Measurements from ENCODE around the gene FTO. TPM values are rescaled to one million over a fixed set of nuclear protein-coding genes. Genes with fewer than 3 reads are reported as not detected.

The FTO gene
- total and polyA plus RNA-seq, 9 donors: 45.0 to 71.1 (median 55.6) TPM

GRCh38 chr16:53792161-53792951 is 88.4 kb downstream of the FTO start:
- Histone ChIP-seq H3K9me3 (replicated peaks; ENCODE audit: control insufficient read depth, low read depth, low read length) (no peaks in the 10 kb centered on the region), H3K36me3 (ENCODE audit: control insufficient read depth, insufficient read depth, low read length) (no peaks in the 10 kb centered on the region), H3K4me1 (ENCODE audit: control insufficient read depth, insufficient read depth, low read length) (no peaks in the 10 kb centered on the region), H3K27ac (ENCODE audit: low read length) (no peak overlapping the region), H3K27me3 (ENCODE audit: control insufficient read depth, insufficient read depth, low read length) (no peaks in the 10 kb centered on the region), H3K4me3 (ENCODE audit: low read length) (no peak overlapping the region)
- WGBS (ENCODE audit: insufficient coverage): 71% methylated on average over 3 of the region's 6 CpGs
- DNase-seq: no peak

- Histone ChIP-seq H3K36me3 (ENCODE audit: control insufficient read depth, insufficient read depth, low read length) (no peaks in the 10 kb centered on the region), H3K27ac (ENCODE audit: low read length) (no peak overlapping the region), H3K9me3 (replicated peaks; ENCODE audit: control insufficient read depth, low read depth, low read length) (peaks cover 7% of the 10 kb centered on the region), H3K27me3 (ENCODE audit: control insufficient read depth, insufficient read depth, low read length) (no peaks in the 10 kb centered on the region), H3K4me1 (ENCODE audit: control insufficient read depth, insufficient read depth, low read length) (no peaks in the 10 kb centered on the region), H3K4me3 (ENCODE audit: low read length) (no peak overlapping the region)
- no peak for DNase-seq
Observed at GRCh38 chr16:53803451-53803850, 99.5 kb downstream of the FTO start.

GRCh38 chr16:53803998-53804397 is 100.0 kb downstream of the FTO start:
- H3K27ac ChIP-seq (ENCODE audit: low read length): no peak overlapping the region
- no peaks in the 10 kb centered on the region for H3K4me1 ChIP-seq (ENCODE audit: control insufficient read depth, insufficient read depth, low read length)
- no peaks in the 10 kb centered on the region for H3K27me3 ChIP-seq (ENCODE audit: control insufficient read depth, insufficient read depth, low read length)
- DNase-seq: no peak
- H3K36me3 ChIP-seq (ENCODE audit: control insufficient read depth, insufficient read depth, low read length): no peaks in the 10 kb centered on the region
- H3K9me3 ChIP-seq (replicated peaks; ENCODE audit: control insufficient read depth, low read depth, low read length): peaks cover 4% of the 10 kb centered on the region
- no CpG with 5 or more reads among the region's 2 CpGs for WGBS (ENCODE audit: insufficient coverage)
- no peak overlapping the region for H3K4me3 ChIP-seq (ENCODE audit: low read length)

- H3K4me3 ChIP-seq (ENCODE audit: low read length): no peak overlapping the region
- H3K4me1 ChIP-seq (ENCODE audit: control insufficient read depth, insufficient read depth, low read length): no peaks in the 10 kb centered on the region
- DNase-seq: no peak
- WGBS (ENCODE audit: insufficient coverage): 66% methylated on average over 3 of the region's 7 CpGs
- H3K36me3 ChIP-seq (ENCODE audit: control insufficient read depth, insufficient read depth, low read length): no peaks in the 10 kb centered on the region
- no peaks in the 10 kb centered on the region for H3K27me3 ChIP-seq (ENCODE audit: control insufficient read depth, insufficient read depth, low read length)
- no peak overlapping the region for H3K27ac ChIP-seq (ENCODE audit: low read length)
- peaks cover 2% of the 10 kb centered on the region for H3K9me3 ChIP-seq (replicated peaks; ENCODE audit: control insufficient read depth, low read depth, low read length)
Observed at GRCh38 chr16:53804467-53804866, 100.5 kb downstream of the FTO start.

GRCh38 chr16:53805113-53805512 is 101.2 kb downstream of the FTO start:
- Histone ChIP-seq H3K4me3 (ENCODE audit: low read length) (no peak overlapping the region), H3K9me3 (replicated peaks; ENCODE audit: control insufficient read depth, low read depth, low read length) (no peaks in the 10 kb centered on the region), H3K36me3 (ENCODE audit: control insufficient read depth, insufficient read depth, low read length) (no peaks in the 10 kb centered on the region), H3K27me3 (ENCODE audit: control insufficient read depth, insufficient read depth, low read length) (no peaks in the 10 kb centered on the region), H3K27ac (ENCODE audit: low read length) (no peak overlapping the region), H3K4me1 (ENCODE audit: control insufficient read depth, insufficient read depth, low read length) (no peaks in the 10 kb centered on the region)
- DNase-seq: no peak
- no CpG with 5 or more reads among the region's 2 CpGs for WGBS (ENCODE audit: insufficient coverage)

- 60% methylated on average over 4 of the region's 4 CpGs for WGBS (ENCODE audit: insufficient coverage)
- Histone ChIP-seq H3K9me3 (replicated peaks; ENCODE audit: control insufficient read depth, low read depth, low read length) (no peaks in the 10 kb centered on the region), H3K36me3 (ENCODE audit: control insufficient read depth, insufficient read depth, low read length) (peaks cover under 1% of the 10 kb centered on the region), H3K4me1 (ENCODE audit: control insufficient read depth, insufficient read depth, low read length) (no peaks in the 10 kb centered on the region), H3K27me3 (ENCODE audit: control insufficient read depth, insufficient read depth, low read length) (no peaks in the 10 kb centered on the region), H3K27ac (ENCODE audit: low read length) (no peak overlapping the region), H3K4me3 (ENCODE audit: low read length) (no peak overlapping the region)
- no peak for DNase-seq
Observed at GRCh38 chr16:53805752-53806151, 101.8 kb downstream of the FTO start.

- H3K27ac ChIP-seq (ENCODE audit: low read length): no peak overlapping the region
- peaks cover 25% of the 10 kb centered on the region for H3K36me3 ChIP-seq (ENCODE audit: control insufficient read depth, insufficient read depth, low read length)
- DNase-seq: no peak
- no peaks in the 10 kb centered on the region for H3K9me3 ChIP-seq (replicated peaks; ENCODE audit: control insufficient read depth, low read depth, low read length)
- H3K27me3 ChIP-seq (ENCODE audit: control insufficient read depth, insufficient read depth, low read length): no peaks in the 10 kb centered on the region
- WGBS (ENCODE audit: insufficient coverage): no CpG with 5 or more reads among the region's 8 CpGs
- no peak overlapping the region for H3K4me3 ChIP-seq (ENCODE audit: low read length)
- no peaks in the 10 kb centered on the region for H3K4me1 ChIP-seq (ENCODE audit: control insufficient read depth, insufficient read depth, low read length)
Observed at GRCh38 chr16:53809088-53809932, 105.4 kb downstream of the FTO start.

- H3K4me1 ChIP-seq (ENCODE audit: control insufficient read depth, insufficient read depth, low read length): peaks cover 2% of the 10 kb centered on the region
- 83% methylated on average over 1 of the region's 2 CpGs for WGBS (ENCODE audit: insufficient coverage)
- peaks cover 29% of the 10 kb centered on the region for H3K36me3 ChIP-seq (ENCODE audit: control insufficient read depth, insufficient read depth, low read length)
- no peak for DNase-seq
- no peaks in the 10 kb centered on the region for H3K27me3 ChIP-seq (ENCODE audit: control insufficient read depth, insufficient read depth, low read length)
- no peaks in the 10 kb centered on the region for H3K9me3 ChIP-seq (replicated peaks; ENCODE audit: control insufficient read depth, low read depth, low read length)
- H3K4me3 ChIP-seq (ENCODE audit: low read length): no peak overlapping the region
- no peak overlapping the region for H3K27ac ChIP-seq (ENCODE audit: low read length)
Observed at GRCh38 chr16:53812914-53813313, 109.0 kb downstream of the FTO start.

- Histone ChIP-seq H3K27me3 (ENCODE audit: control insufficient read depth, insufficient read depth, low read length) (no peaks in the 10 kb centered on the region), H3K27ac (ENCODE audit: low read length) (no peak overlapping the region), H3K36me3 (ENCODE audit: control insufficient read depth, insufficient read depth, low read length) (peaks cover 29% of the 10 kb centered on the region), H3K9me3 (replicated peaks; ENCODE audit: control insufficient read depth, low read depth, low read length) (no peaks in the 10 kb centered on the region), H3K4me3 (ENCODE audit: low read length) (no peak overlapping the region), H3K4me1 (ENCODE audit: control insufficient read depth, insufficient read depth, low read length) (peaks cover 2% of the 10 kb centered on the region)
- 94% methylated on average over 3 of the region's 7 CpGs for WGBS (ENCODE audit: insufficient coverage)
- no peak for DNase-seq
Observed at GRCh38 chr16:53814801-53815200, 110.8 kb downstream of the FTO start.

GRCh38 chr16:53816211-53816836 is 112.4 kb downstream of the FTO start:
- Histone ChIP-seq H3K4me1 (ENCODE audit: control insufficient read depth, insufficient read depth, low read length) (peaks cover 2% of the 10 kb centered on the region), H3K4me3 (ENCODE audit: low read length) (no peak overlapping the region), H3K36me3 (ENCODE audit: control insufficient read depth, insufficient read depth, low read length) (peaks cover 22% of the 10 kb centered on the region), H3K9me3 (replicated peaks; ENCODE audit: control insufficient read depth, low read depth, low read length) (no peaks in the 10 kb centered on the region), H3K27ac (ENCODE audit: low read length) (no peak overlapping the region), H3K27me3 (ENCODE audit: control insufficient read depth, insufficient read depth, low read length) (no peaks in the 10 kb centered on the region)
- 88% methylated on average over 2 of the region's 5 CpGs for WGBS (ENCODE audit: insufficient coverage)
- no peak for DNase-seq

Measured in muscle of leg (tissue), 11 donors.